Measurements from ENCODE around the gene ICA1.

The ICA1 gene

GRCh38 chr7:8197994-8198698, 63.8 kb downstream of the ICA1 start:
- no peak for DNase-seq

- no peak for DNase-seq
Observed at GRCh38 chr7:8192897-8193296, 69.1 kb downstream of the ICA1 start.

DNA sequence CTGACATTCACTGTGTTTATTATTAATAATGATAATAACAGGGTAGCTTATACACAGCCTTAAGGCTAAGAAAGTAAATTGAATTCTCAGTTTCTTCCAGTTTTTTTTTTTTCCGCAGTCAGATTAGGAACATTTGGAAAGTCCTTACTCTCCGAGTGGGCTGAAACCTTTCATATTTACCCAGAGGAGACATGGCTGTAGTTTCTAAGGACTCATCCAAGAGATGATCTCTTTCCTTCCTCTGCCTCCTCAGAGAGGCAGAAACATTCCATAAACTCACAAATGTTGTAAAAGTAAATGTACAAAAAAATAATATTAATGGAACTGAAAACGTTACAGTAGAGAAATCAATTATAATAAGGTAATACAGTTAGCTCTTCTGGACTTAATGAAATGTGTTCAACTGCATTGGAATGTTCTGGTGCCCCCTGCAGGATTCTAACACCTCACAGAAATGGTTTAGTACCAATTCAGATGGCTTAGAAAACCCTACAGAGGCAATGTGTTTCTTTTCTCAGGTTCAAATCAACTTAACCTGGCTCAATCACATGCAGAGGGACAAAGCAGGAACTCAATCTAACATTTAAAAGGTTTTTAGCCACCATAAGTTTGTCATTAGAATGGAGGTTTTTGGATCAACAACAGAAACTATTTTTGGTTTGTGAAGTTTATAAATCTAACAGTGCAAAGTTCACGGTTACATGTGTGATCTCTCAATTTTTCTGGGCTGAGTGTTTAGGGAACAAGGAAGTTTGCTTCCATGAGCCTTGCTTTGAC, 71.7 kb downstream of the ICA1 start:
- DNase-seq, result peak; percentile 71

GRCh38 chr7:8189625-8190024, 72.3 kb downstream of the ICA1 start:
- DNase-seq, result peak; percentile 97

GRCh38 chr7:8185926-8186683, 75.9 kb downstream of the ICA1 start:
- no peak for DNase-seq

- DNase-seq, result peak; percentile 33
Observed at GRCh38 chr7:8184221-8184620, 77.7 kb downstream of the ICA1 start.

DNA sequence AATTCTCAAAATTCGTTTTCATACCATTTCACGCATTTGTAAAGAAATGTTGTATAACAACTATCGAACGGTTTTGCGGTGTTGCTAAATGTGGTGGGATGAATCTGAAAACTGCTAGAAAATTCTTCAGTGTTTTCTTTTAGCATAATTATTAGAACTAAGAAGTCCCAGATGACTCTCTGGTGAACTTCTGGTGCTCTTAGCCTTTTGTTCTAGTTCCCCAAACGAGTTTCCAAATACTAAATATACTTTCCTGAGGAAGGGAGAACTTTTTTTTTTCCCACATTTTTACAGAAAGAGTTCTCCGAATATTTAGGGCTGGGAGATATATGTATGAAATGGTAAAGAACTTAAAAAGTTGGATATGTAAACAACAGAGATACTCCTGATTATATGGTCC, 82.5 kb downstream of the ICA1 start:
- no peak for DNase-seq

- DNase-seq, result no peak
Observed at GRCh38 chr7:8178353-8178752, 83.6 kb downstream of the ICA1 start.

DNA sequence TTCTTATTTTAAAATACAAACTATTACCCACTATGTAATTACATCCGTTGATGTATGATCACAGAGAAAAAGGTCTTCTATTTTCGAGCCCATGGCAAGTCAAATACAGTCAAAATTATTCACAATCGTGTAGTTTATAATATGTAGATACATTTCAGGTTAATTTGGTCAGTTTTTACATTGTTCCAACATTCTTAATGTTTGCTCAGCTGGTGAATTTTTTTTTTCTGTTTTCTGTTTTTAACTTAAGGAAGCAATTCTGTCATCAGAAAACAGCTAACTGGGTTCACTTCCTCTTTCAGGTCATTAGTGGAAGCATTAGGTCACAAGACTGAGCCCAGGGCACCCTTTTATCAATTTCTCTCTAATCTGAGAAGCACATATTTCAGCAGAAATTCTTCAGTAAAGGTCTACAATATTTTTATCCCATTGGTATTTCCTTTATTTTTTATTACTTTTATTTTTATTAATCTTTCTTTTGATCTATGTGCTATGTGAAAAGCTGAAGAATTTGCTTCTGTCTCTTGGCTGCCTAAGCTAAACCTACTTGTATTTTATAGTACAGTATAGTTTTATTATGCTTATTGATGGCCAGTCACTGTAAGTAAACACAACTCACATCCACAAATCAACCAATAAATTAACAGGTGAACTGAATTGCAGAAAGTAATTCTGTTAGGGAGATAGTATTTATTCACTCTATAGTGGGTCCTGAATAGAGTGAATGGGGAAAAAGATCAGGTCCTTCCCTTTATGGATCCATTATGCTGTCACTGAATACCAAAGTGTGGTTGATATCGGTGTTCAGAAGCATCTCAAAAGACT, 84.6 kb downstream of the ICA1 start:
- no peak for DNase-seq

DNA sequence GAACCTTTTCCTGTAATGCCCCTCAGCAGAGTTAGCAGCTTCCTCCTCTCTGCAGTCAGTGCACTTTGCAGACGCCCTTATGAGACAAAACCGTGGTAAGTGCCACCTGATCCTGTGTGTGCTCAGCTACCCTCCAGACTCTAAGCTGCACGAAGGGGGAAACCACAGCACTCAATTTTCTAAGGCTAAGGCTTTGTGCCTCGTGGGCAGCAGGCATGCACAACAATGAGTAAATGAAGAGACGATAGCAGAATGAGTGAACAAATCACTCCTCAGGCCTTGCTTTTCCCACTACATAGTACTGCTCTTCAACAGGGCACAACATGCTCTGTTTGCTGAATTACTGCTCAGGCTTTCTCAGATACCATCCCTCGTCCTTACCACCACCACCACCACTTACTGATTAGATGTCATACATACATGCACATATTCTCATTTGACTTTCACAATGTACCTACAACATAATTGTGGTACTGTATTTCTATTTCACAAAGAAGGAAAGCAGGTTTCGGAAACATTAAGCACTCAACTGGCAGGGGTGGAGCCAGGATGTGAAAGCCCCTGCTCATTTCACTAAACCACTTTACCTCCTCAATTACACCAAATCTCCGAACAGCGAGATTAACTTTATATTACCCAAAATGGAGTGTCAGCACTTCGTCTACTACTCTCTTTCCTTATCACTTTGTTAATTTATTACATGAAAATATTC, 85.4 kb downstream of the ICA1 start:
- peak; percentile 92 for DNase-seq

DNA sequence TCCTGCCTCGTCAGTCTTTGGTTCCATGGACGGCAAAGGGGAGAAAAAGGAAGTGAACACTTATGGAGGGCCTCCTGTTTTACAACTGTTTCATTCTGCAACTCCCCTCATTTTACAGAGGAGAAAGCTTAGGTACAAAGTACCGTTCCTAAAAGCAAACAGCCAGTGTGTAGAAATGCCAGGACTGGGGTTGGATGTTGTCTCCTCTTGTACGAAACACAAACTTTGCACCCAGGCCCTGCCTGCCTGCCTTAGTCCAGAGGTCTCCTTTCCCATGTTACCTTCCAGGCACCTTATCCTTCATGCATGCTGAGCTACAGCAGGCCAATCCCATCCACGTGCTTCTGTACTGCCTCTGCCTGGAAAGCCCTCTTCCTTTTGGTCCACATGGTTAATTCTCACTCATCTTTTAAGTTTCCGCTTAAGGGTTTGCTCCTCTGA, 86.0 kb downstream of the ICA1 start:
- DNase-seq, result no peak

DNA sequence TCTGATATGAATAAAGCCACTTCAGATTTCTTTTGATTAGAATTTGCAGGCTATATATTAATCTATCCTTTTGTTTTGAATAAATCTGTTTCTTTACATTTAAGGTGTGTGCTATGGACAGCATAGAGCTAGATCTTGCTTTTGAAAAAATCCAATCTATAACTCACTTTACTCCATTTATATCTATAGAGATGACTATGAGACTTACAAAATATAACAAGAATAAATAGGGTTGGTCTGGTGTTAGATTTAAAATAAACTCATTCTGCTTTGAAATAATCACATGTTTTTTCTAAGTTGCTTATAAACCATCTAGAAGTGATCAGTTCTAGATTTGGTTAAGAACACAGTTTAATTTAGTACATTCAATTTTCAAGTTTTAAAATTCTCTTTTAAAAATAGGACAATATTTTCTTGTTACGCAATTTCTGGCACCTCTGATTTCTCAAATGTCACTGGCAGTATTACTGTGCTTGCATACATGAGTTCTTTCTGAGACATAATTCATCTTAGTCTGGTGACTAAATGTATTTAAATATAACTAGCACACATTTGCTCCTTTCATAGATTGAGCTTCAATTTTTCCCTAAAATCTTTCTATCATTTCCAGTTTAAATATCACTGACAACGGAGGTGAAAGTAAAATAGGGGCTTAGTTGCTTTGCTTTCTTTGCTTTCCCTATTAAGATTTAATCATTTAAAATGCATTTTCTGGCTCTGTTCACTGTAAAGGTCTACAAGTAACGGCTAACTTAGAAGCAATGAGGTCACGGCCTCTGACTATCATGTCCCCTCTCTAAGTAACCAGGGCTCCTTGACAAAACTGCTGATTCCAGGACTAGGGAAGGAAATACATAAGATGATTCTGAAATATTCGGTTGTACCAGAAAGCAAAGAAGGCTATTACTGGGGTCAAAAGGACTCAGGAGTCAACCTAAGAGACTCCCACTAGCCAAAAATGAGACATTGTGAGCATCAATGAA, 89.3 kb downstream of the ICA1 start:
- no peak for DNase-seq

- DNase-seq, result no peak
Observed at GRCh38 chr7:8169171-8169570, 92.8 kb downstream of the ICA1 start.

- DNase-seq, result no peak
Observed at GRCh38 chr7:8168336-8168735, 93.6 kb downstream of the ICA1 start.

GRCh38 chr7:8165150-8165549, 96.8 kb downstream of the ICA1 start:
- no peak for DNase-seq

DNA sequence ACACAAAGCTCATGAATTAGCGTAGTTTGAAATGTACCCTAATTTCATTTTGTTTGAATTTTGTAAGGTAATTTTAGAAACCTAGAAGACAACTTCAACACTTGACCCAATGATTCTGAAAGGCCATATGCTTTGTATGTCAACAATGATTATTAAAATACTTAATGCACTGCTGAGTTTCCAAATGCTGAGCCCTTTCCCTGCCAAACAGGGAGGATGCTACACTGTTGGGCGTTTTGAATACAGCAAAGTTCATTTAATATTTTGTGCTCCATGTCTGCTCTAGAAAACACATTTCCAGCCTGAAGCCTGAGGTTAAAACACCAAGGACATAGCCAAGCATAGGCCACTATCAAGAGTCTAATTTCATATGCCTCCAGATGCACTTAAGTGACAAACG, 99.8 kb downstream of the ICA1 start:
- no peak for DNase-seq

DNA sequence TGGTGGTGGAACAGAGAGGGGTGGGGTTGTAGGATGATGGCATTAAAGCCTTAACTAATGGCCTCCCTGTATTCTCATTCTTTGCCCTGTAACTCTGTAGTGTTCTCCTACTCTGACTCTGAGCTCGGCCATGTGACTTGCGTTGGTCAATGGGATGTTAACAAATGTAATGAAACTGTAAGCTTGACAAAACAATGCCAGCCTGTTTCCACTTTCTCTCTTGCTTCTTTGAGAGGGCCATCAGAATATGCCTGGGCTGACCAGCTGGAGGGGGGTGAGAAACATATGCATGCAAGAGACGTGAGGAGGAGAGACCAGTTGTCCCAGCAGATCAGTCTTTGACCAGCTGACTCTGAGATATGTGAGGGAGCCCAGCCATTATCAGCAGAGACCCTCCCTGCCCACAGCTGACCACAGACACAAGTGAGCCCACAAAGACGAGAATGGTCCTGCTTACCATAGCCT, 100.6 kb downstream of the ICA1 start:
- no peak for DNase-seq

GRCh38 chr7:8160779-8161345, 101.1 kb downstream of the ICA1 start:
- DNase-seq, result no peak

DNA sequence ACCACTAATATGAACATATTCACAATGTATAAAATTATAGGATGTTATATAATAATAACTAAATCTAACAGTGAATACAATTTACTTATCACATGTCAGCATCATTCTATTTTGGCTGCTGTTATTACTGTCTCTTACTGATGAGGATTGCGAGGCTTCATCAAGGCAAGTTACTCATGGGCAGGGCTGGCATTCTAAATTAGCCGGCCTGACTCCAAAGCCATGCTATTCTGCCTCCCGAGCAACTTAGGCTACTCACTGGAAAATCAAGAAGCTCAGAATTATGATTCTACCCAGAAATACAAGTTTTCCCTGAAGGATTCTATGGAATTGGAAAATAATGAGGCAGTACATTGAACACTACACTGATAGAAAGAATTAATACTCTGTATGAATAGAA, 101.7 kb downstream of the ICA1 start:
- no peak for DNase-seq

GRCh38 chr7:8159595-8159994, 102.4 kb downstream of the ICA1 start:
- no peak for DNase-seq
